ENCODE results near the gene SMCO3.

GRCh38 chr12:14826491-14826890 lies 12.5 kb upstream of the SMCO3 start:
- TF ChIP-seq EP300 (IDR thresholded peaks at IDR 0.05; ENCODE audit: borderline replicate concordance) (no peak), CEBPB (IDR thresholded peaks at IDR 0.05) (no peak), CREB1 (IDR thresholded peaks at IDR 0.05; ENCODE audit: low read depth) (no peak), RAD21 (IDR thresholded peaks at IDR 0.05; ENCODE audit: low read depth) (no peak), TCF12 (IDR thresholded peaks at IDR 0.05; ENCODE audit: low read depth) (no peak), USF1 (IDR thresholded peaks at IDR 0.05) (no peak), ZBTB7A (IDR thresholded peaks at IDR 0.05; ENCODE audit: low read depth) (no peak), YY1 (IDR thresholded peaks at IDR 0.05; ENCODE audit: low read depth) (no peak), EGR1 (IDR thresholded peaks at IDR 0.05) (no peak), TAF1 (IDR thresholded peaks at IDR 0.05; ENCODE audit: low read depth) (no peak), FOXM1 (IDR thresholded peaks at IDR 0.05; ENCODE audit: borderline replicate concordance, low read depth) (no peak), NFIC (IDR thresholded peaks at IDR 0.05) (no peak)
- TF ChIP-seq, protein P1, sequence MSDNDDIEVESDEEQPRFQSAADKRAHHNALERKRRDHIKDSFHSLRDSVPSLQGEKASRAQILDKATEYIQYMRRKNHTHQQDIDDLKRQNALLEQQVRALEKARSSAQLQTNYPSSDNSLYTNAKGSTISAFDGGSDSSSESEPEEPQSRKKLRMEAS (IDR thresholded peaks at IDR 0.05), result no peak
- TF ChIP-seq, protein P2, sequence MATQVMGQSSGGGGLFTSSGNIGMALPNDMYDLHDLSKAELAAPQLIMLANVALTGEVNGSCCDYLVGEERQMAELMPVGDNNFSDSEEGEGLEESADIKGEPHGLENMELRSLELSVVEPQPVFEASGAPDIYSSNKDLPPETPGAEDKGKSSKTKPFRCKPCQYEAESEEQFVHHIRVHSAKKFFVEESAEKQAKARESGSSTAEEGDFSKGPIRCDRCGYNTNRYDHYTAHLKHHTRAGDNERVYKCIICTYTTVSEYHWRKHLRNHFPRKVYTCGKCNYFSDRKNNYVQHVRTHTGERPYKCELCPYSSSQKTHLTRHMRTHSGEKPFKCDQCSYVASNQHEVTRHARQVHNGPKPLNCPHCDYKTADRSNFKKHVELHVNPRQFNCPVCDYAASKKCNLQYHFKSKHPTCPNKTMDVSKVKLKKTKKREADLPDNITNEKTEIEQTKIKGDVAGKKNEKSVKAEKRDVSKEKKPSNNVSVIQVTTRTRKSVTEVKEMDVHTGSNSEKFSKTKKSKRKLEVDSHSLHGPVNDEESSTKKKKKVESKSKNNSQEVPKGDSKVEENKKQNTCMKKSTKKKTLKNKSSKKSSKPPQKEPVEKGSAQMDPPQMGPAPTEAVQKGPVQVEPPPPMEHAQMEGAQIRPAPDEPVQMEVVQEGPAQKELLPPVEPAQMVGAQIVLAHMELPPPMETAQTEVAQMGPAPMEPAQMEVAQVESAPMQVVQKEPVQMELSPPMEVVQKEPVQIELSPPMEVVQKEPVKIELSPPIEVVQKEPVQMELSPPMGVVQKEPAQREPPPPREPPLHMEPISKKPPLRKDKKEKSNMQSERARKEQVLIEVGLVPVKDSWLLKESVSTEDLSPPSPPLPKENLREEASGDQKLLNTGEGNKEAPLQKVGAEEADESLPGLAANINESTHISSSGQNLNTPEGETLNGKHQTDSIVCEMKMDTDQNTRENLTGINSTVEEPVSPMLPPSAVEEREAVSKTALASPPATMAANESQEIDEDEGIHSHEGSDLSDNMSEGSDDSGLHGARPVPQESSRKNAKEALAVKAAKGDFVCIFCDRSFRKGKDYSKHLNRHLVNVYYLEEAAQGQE (IDR thresholded peaks at IDR 0.05; ENCODE audit: low read depth), result no peak

All from Ishikawa (cell line).